NOMO-1 treated with DMSO at 0.1 percent for 48 hours (cell line): ENCODE data around the gene BLOC1S3.

Source experiments
- DNase-seq: peaks from one replicate; lab custom pipeline; 2025; ENCODE audit not compliant: unreplicated experiment; lab: John Stamatoyannopoulos, UW

The BLOC1S3 gene

DNA sequence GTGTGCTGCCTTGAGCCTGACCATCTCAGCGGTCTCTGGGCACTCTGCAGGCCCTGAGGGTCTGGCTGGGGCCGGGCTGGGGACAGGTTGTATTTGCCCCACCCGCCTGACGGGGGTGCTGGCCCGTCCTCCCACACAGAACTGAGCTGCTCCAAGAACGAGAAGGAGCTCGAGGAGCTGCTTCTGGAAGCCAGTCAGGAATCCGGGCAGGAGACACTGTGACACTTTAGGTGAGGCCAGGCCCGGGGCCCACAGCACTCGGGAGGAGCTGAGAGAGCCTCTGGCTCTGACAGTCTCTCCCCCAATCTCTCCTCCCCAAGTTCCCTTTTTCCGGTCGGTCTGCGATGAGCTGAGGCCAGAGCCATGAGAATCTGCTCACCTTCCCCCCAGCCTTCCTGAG lies 32.3 kb upstream of the BLOC1S3 start:
- DNase-seq: no peak

DNA sequence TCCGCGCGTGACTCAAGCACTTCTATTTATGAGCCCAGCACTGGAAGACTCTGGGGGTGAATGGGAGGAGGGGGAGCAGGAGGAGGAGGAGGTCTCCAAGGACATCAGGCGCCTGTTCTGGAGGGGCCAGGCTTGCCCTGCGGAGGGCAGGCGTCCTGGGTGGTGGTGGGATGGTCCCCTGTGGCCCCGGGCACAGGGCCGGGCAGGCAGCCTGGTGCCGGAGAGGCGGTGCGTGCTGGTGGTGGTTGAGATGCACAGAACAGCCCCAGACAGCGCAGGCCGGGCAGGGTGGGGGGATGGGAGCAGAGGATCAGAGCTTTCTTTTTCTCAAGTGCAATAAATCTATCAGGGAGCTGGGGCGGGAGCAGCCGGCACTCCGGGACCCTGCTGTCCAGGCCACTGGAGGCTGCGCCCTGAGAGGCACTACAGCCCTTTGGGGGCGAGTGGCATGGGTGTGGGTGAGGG lies 31.8 kb upstream of the BLOC1S3 start:
- no peak for DNase-seq

DNA sequence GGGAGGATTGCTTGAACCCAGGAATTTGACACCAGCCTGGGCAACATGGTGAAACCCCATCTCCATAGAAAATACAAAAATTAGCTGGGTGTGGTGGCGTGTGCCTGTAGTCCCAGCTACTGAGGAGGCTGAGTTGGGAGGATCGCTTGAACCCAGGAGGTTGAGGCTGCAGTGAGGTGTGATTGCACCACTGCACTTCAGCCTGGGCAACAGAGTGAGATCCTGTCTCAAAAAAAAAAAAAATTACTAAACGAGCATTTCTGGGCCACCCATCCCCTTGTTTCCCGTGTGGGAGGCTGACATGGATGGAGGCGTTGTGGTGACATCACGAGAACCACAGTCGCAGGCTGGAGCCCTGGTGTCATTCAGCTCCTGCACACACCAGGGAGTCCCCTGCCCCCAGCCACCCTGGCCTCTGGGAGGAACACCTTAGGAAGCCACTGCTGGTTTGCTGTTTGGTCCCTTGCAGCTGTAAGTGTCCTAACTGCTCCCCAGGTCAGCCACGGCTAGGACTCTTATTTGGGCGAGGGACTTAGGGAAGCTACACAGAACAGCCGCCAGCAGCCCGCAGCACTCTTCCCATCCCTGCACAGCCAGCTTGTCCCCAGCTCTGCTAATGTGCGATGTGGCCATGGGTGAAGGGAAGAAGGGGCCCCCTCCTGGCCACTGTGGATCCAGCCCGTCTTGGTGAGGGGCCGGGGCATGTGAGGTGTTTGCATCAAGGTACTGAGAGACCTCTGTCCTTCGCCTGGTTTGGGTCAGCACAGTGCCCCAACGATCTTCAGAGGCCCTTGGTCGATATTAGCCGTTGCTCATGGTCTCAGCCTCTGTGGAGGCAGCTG lies 30.5 kb upstream of the BLOC1S3 start:
- no peak for DNase-seq

DNA sequence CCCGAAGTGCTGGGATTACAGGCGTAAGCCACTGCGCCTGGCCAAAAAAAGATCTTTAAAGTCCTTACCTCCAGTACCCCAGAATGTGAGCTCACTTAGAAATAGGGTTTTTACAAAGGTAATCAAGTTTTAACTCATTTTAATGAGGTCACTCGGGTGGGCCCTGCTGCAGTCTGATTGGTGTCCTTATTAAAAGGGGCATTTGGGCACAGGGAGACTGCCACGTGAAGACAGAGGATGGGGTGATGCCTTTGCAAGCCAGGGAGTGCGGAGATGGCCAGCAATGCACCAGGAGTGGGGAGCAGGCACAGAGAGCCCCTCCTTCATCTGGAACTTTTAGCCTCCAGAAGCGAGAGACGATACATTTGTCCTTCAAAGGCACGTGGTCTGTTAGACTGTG lies 29.5 kb upstream of the BLOC1S3 start:
- DNase-seq: no peak

DNA sequence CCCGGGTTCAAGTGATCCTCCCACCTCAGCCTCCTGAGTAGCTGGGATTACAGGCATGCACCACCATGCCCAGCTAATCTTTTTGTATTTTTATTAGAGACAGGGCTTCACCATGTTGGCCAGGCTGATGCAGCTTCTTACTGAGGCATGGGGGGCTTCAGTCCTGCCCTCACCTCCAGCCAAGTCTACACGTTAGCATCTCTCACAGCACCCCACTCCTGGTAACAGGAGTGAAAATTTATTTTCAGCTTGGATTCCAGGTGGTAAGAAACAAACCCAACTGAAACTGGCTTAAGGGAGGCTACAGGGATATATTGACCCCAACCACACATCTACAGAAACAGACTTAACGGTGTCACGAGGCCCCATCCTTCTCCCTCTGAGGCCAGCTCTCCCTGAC lies 28.4 kb upstream of the BLOC1S3 start:
- DNase-seq: no peak

DNA sequence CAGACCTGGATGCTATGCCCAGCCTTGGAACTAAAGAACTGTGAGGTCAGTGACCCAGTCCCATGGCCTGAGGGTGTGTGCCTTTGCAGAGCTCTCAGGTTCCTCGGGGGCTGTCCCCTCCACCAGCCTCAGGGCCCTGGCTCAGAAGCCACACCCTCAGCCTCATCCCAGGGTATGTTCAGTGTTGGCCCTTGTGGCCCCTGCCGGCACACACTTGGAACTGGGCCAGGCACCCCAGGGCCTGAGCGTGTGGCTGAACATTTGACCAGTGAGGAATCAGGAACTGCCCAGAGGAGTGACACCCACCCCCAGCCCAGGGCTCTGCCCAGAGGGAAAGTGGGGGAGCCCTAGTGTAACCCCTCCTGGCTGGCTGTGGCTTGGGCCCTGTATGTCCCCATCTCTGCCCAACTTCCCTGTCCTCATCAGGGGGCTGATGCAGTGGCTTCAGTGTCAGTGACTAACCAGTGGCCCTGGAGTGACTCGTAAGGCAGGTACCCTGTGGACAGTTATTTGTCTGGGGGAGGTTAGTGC lies 27.8 kb upstream of the BLOC1S3 start:
- DNase-seq: no peak

DNA sequence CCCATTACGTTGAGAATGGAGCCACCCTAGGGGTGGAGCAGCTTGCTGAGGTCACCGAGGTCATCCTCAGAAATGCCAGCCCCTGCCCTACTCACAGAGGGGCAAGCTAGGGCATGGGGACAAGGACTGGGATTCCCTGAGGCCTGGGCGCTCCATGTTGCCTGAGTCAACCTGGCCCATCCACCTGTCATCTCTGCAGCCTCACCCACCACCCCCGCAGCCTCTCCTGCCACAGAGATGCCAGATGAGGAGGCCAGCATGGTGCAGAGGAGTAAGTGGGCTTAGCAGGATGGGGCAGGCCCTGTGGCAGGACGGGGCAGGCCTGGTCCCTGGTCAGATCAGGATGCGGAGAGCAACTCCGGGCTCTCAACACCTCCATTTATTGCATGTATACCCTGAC lies 27.3 kb upstream of the BLOC1S3 start:
- DNase-seq: no peak

DNA sequence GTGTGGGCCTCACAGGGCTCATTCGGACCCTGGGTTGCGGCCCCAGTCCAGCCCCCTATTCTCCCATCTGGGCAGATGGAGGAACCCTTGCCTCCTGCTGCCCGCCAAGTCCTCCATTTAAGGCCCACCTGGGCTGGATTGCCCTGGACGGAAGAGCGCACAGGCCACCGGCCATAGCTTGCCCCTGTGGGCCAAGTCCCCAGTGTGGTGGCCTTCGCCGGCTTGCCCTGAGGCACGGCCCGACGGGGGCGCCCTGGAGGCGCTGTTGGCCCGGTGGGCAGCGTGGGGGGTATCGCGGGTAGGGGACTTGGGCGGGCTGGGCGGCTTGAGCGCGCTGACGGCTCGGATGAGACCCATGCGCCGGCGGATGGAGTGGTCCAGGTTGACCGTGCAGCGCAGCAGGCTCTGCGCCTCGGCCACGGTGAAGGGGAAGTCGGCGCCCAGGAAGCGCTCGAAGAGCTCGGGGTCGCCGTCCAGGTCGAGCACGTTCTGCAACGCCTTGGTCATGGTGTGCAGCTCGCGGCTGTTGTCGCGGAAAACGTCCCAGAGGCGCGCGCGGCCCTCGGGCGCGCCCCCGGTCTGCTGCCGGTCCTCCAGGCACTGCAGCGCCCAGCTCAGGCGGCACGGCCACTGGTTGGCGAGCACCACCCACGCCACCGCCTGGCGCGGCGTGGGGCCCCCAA lies 26.6 kb upstream of the BLOC1S3 start:
- no peak for DNase-seq

DNA sequence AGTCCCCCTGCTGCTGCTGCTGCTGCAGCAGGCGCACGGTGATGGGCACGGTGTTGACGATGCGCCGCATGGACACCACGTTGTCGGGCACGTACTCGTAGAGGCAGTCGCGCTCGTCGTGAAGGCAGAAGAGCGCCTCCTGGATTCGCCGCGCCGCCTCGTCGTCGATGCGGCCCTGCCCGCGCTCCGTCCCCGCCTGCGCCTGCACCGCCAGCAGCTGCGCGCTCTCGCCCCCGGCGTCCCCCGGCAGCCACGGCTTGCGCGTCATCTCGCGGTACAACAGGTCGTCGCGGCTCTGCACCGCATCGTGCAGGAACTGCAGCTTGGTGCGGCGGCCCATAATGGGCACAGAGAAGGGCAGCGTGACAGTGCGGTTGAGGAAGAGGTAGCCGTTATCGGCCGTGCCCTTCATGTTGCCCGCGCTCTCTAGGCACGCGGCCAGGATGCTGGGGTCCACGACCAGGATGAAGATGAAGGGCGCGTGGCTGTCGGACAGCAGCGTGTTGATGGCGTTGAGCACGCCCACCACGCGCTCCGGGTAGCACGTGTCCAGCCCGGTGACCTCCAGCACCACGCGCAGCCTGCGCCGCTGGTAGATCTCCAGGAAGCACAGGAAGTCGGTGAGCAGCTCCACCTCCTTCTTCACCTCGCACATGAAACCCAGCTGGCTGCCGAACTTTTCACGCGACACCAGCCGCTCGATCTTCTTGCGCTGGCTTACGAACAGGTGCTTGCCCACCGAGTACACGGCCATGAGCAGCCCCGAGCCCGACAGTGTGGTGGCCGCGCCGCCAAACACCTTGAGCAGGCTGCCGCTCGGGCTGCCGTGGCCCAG lies 25.9 kb upstream of the BLOC1S3 start:
- DNase-seq: no peak

DNA sequence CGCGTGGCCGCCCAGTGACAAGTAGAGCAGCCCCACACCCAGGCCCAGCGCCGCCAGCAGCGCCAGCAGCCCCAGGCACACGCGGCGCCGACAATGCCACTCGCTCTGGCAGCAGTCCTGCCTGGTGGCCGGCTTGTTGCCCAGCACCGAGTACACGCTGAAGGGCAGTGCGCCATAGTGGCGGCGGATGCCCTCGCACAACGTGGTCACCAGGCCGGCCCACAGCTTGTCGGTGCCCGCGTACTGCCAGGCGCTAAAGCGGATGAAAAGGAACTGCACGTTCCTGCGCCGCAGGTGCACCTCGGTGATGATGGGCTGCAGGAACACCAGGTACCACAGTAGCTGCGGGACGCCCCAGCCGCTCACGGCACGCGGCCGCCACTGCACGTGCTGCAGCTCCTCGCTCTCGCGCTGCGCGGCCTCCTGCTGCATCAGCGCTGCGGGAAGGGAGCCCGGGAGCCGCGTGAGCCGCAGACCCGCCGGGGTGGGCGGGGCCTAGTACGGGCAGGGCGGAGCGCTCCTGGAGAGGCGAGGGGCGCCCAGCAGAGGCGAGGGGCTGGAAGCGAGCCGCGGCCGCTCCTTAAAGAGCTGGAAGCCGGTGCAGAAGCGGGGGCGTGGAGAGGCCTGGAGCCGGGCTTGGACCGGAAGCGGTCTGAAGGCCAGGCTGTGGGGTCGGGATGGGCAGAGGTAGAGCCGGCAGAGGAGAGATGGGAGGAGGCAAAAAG lies 25.1 kb upstream of the BLOC1S3 start:
- no peak for DNase-seq

DNA sequence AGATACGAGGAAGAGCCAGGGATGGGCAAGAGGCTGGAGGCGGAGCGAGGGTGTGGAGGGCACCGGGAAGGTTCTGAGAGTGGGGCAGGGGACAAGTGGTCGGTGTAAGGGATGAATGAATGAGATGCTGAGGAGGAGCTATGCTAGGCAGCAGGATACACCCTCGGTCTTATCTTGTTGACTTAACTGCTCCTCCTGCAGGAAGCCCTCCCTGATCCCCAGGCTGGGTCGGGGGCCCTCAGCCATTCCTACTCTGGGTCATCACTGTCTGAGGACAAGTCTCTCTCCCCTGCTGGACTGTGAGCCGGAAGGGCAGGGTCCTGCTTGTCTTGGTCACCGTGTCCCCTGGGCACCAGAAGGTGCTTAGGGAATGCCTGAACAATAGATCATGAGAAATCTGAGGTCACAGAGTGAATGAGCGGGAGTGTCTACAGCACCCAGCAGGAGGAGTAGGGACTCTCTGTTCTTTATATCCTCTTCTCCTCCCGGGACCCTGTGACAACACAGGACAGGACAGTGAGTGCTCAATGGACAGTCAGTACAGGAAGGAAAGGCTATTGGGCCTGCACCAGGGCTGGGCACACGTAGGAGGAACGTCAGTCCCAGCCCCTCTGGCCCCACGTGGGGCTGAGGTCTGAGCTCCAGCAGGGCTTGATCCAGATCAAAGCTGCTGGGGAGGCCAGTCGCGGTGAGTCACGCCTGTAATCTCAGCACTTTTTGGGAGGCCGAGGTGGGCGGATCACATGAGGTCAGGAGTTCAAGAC lies 24.3 kb upstream of the BLOC1S3 start:
- DNase-seq: no peak

DNA sequence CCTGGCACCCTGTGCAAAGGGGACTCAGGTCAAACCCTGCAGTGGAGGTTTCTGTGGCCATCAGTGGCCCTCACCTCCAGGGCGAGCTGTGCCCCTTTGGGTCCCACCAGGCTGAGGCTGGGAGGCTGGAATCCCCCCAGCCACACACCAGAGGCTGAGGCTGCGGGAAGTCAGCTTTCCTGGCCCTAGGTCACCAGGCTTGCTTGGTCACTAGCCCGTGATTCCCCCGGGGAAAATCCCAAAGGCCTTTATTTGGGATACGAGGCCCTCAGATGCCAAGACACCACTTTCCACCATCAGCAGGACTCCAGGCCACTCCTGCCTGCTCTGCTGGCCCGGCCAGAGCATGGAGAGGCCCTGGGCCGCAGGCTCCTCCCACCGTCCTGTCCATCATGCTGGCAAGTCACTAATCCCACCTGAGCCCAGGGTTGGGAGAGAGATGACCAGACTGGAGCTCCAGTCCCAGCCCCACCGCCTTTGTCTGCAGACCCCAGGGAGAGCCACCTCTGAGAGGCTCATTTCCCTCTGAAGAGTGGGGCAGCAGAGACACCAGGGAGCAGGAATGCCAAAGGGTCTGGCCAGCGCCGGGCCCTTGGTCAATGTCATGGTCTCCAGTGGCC lies 22.5 kb upstream of the BLOC1S3 start:
- DNase-seq: no peak

DNA sequence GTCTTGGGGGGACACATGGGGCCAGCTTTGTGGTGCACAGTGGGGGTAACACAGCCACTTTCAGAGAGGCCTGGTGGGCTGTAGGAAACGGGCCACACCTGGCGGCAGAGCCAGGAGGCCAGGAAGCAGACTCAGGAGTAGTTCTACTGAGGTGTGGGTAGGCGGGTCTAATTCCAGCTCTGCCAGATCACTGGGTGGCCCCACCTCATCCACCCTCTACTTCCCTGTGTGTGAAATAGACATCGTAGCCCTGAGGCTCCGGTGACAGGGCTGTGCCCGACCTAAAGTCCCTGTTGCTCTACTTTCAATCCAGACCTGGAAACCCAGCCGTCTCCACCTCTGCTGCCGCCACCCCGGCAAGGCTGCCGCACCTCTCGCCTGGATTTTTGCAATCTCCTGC lies 21.8 kb upstream of the BLOC1S3 start:
- no peak for DNase-seq

DNA sequence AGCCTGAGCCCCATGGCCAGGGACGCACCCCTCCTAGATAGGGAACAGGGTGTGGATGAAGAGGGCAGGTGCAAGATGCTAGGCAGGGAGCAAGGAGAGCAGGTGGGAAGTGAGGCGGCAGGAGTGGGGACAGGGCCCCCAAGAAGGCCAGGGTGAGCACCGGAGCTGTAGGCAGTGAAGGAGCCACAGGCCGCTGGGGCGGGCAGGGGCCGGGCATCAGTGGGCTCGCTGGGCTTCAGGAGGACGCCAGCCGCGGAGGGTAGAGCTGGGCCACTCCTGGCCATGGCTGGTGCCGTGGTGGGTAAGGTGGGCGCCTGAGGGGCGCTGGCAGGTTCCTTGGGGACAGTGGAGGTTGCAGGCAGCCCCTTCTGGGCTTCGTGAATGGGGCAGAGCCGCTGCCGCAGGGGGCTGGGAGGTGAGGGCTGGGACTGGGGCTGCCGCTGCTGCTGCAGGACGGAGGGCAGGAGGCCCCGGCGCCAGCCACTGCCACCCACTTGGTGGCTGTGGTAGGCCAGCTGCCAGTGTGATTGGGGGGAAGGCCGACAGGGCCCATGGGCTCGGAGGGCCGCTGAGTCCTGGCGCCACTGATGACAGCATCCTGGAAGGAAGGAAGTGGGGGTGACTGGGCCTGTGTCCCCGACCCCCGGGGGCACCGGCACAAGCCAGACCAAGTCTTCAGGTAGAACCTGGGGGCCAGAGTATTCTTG lies 19.9 kb upstream of the BLOC1S3 start:
- DNase-seq: no peak

DNA sequence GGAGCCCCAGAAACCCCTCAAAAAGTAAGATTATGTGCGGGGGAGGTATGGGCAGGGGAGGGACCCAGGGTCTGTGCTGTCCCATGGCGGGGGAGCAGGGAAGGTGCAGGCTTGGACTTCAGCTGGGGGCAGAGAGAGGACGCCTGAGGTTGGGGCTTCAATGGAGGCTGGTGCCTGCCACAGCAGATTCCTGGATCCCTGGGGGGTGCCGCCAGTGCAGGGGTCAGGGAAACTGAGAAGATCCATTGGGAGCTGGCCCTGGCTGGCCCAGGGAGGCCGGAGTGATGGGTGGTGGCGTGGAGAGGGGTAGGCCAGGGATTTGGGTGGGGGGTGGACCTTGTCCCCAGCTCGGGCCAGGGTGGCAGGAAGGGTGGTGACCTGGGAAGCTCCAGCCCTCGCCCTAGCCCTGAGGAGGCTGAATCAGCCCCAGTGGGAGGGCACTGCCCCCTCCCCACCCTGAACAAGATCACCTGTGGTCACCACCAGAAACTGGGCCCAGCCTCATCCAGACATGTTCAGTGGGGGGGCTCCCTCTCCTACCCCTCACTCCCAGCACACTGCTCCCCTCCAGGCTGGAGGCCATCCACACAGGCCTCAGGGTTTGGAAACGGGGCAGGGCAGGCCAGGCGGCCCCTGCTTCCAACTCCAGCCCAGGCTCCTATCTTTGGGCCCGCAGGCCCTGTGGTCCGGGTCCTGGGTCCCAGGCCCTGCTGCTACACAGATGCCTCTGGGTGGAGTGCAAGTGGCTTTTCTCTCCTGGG lies 19.2 kb upstream of the BLOC1S3 start:
- no peak for DNase-seq

DNA sequence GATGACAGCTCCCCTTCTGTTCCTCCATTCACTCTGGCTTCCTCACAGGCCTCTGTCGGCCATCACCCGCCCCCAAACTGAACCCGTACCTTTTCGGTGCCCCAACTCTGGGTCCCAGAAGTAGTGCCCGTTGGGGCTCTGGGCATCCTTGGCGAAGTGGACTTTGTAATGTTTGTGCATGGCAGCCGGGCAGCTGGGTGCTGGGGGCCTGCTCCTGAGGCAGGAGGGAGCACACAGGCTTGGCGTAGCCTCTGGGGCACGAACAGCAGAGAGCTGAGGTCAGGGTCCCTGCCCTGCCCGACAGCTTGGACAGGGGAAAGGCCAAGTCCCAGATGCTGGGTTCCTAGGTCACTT lies 18.6 kb upstream of the BLOC1S3 start:
- DNase-seq: no peak

DNA sequence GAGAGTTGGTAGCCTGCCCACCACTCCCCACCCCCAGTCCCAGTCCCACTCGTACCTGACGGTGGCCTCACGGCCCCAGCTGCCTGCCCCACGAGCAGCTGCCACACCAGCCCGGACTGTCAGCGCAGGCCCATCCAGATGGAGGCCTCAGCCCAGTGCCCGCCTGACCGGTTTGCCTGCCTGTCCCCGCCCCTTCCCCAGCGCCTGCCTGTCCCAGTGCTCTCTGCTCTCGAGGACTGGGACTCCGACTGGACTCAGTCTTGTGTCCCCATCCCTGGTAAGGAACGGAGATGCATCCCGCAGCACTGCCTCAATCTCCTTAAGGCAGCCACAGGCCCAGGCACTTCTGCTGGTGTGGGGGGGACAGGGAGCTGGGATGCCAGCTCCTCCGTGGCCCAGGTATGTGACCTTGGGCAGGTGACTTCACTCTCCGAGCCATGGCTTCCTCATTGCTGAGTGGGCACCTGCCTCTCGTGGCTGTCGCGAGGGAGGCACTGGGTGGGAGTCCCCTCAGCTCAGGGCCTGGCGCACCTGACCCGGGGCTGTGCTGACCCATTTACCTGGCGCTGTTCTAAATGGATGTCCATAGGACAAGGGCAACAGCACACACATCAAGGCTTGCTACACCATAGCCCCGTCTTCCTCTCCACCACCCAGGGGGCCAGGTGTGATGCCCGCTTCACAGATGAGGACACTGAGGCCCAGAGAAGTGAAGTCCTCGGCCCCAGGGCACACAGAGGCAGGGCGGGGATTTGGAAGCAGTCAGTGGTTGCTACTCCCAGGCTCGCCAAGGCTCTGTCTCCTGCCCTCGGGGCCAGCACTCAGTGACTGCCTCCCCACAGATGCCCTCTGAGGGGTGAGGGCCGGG lies 17.5 kb upstream of the BLOC1S3 start, which contains the start of gene NKPD1:
TSS of gene NKPD1 (minus strand) at position 113 of the 868 bp plus-strand sequence. CDS start 832 bp downstream, outside the sequence.
- no peak for DNase-seq
